Gastroesophageal sphincter (tissue), 3 donors: Measurements from ENCODE around the gene CFAP74.

Experiments used
- EP300 ChIP-seq: sonication (generic); formaldehyde crosslinking; IDR thresholded peaks from one replicate; pipeline ENCODE4 v1.6.1; 2017; ENCODE audit warnings: antibody characterized with exemption, mild to moderate bottlenecking
- POLR2A ChIP-seq, 2 donors: fragments of 450-650 bp; IDR thresholded peaks; one replicate each; pipeline ENCODE4 v1.6.1; 2017; ENCODE audit warnings: antibody characterized with exemption in 2 of 2, mild to moderate bottlenecking in 2 of 2, moderate library complexity in 1 of 2
- TF ChIP-seq, protein P1 (sequence below), 4 experiments: fragments of 200-600 bp in 2 of 4; fragments of 450-650 bp in 2 of 4; sonication (generic) in 1 of 4; IDR thresholded peaks; one replicate each; pipeline ENCODE4 v1.5.1; 2017 to 2019; ENCODE audit warnings: antibody characterized with exemption in 4 of 4, mild to moderate bottlenecking in 2 of 4, moderate library complexity in 2 of 4

DNA sequence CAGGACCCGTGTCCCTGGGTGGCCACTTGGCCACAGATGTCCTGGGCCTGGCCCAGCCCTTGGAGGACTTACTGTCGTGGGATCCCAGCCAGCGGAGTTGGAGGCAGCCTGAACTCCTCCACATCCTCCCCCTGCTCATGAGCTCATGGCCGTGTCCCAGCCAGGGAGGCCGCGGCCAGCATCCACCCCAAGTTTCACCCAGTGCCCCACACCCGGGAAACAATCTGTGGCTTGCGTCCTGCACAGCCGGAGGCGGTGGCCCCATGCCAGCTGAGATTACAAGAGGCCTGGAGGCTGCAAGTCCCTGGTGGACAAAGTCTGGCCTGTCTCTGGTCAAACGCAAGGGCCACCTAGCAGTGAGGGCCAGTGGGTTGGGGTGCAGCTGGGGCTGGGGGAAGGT is 57.0 kb downstream of the CFAP74 start:
- TF ChIP-seq, protein P1, sequence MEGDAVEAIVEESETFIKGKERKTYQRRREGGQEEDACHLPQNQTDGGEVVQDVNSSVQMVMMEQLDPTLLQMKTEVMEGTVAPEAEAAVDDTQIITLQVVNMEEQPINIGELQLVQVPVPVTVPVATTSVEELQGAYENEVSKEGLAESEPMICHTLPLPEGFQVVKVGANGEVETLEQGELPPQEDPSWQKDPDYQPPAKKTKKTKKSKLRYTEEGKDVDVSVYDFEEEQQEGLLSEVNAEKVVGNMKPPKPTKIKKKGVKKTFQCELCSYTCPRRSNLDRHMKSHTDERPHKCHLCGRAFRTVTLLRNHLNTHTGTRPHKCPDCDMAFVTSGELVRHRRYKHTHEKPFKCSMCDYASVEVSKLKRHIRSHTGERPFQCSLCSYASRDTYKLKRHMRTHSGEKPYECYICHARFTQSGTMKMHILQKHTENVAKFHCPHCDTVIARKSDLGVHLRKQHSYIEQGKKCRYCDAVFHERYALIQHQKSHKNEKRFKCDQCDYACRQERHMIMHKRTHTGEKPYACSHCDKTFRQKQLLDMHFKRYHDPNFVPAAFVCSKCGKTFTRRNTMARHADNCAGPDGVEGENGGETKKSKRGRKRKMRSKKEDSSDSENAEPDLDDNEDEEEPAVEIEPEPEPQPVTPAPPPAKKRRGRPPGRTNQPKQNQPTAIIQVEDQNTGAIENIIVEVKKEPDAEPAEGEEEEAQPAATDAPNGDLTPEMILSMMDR (IDR thresholded peaks at IDR 0.05), result no peak
- no peak for TF ChIP-seq EP300
- no peak for TF ChIP-seq POLR2A (IDR thresholded peaks at IDR 0.05)
